ENCODE data around the gene CCDC33. TPM values are rescaled to one million over a fixed set of nuclear protein-coding genes. Genes with fewer than 3 reads are reported as not detected.
A peak's percentile ranks its signal among the peaks of the same experiment; 100 is the strongest.

The CCDC33 gene
- total RNA-seq, 4 donors from 2014 or later: 0.40 TPM; not detected in 3

GRCh38 chr15:74337146-74337545, 101.0 kb downstream of the CCDC33 start:
- Histone ChIP-seq H3K27ac (no peak overlapping the region), H3K36me3 (no peaks in the 10 kb centered on the region)

GRCh38 chr15:74337607-74338211, 101.6 kb downstream of the CCDC33 start:
- TF ChIP-seq POLR2A (IDR thresholded peaks at IDR 0.05) (no peak), CTCF (IDR thresholded peaks at IDR 0.05) (no peak)
- H3K4me3 ChIP-seq: no peak overlapping the region
- no peak overlapping the region for H3K27ac ChIP-seq
- DNase-seq: peak in 1 of 3 donors; percentile 19
- H3K27me3 ChIP-seq: no peaks in the 10 kb centered on the region
- no peaks in the 10 kb centered on the region for H3K36me3 ChIP-seq
- no peaks in the 10 kb centered on the region for H3K9me3 ChIP-seq
- H3K4me1 ChIP-seq: no peaks in the 10 kb centered on the region

More at GRCh38 chr15:74337146-74337545, 101.0 kb downstream of the CCDC33 start:
- H3K27me3 ChIP-seq: no peaks in the 10 kb centered on the region
- H3K4me1 ChIP-seq: no peaks in the 10 kb centered on the region
- no peak for DNase-seq
- TF ChIP-seq CTCF (IDR thresholded peaks at IDR 0.05): no peak
- no peak for TF ChIP-seq POLR2A (IDR thresholded peaks at IDR 0.05)
- H3K4me3 ChIP-seq: no peak overlapping the region
- H3K9me3 ChIP-seq: no peaks in the 10 kb centered on the region

- TF ChIP-seq CTCF (IDR thresholded peaks at IDR 0.05) (no peak), POLR2A (IDR thresholded peaks at IDR 0.05) (no peak)
- H3K9me3 ChIP-seq: no peaks in the 10 kb centered on the region
- DNase-seq: peak in 1 of 3 donors; percentile 28
- H3K36me3 ChIP-seq: no peaks in the 10 kb centered on the region
- H3K27ac ChIP-seq: no peak overlapping the region
- no peaks in the 10 kb centered on the region for H3K4me1 ChIP-seq
- H3K4me3 ChIP-seq: no peak overlapping the region
- no peaks in the 10 kb centered on the region for H3K27me3 ChIP-seq
Observed at GRCh38 chr15:74338676-74339075, 102.5 kb downstream of the CCDC33 start.

- H3K36me3 ChIP-seq: no peaks in the 10 kb centered on the region
- no peaks in the 10 kb centered on the region for H3K9me3 ChIP-seq
- TF ChIP-seq CTCF (IDR thresholded peaks at IDR 0.05) (no peak), POLR2A (IDR thresholded peaks at IDR 0.05) (no peak)
- DNase-seq: peak in 1 of 3 donors; percentile 27
- no peak overlapping the region for H3K27ac ChIP-seq
- H3K27me3 ChIP-seq: no peaks in the 10 kb centered on the region
- H3K4me1 ChIP-seq: no peaks in the 10 kb centered on the region
- H3K4me3 ChIP-seq: no peak overlapping the region
Observed at GRCh38 chr15:74339371-74339770, 103.2 kb downstream of the CCDC33 start.

- DNase-seq: peak in 1 of 3 donors; percentile 26
- Histone ChIP-seq H3K4me1 (no peaks in the 10 kb centered on the region), H3K4me3 (no peak overlapping the region), H3K36me3 (no peaks in the 10 kb centered on the region), H3K27me3 (no peaks in the 10 kb centered on the region), H3K27ac (no peak overlapping the region), H3K9me3 (no peaks in the 10 kb centered on the region)
- TF ChIP-seq POLR2A (IDR thresholded peaks at IDR 0.05) (no peak), CTCF (IDR thresholded peaks at IDR 0.05) (no peak)
Observed at GRCh38 chr15:74340150-74340549, 104.0 kb downstream of the CCDC33 start.
